Hepatocyte (in vitro differentiated cells): ENCODE measurements around the gene CRACDL. TPM values are rescaled to one million over a fixed set of nuclear protein-coding genes. Genes with fewer than 3 reads are reported as not detected.

Source experiments
- DNase-seq: peaks from one replicate; pipeline ENCODE4 v3.0.0-alpha.2; 2016; ENCODE audit warnings: low spot score
- H2AFZ ChIP-seq: fragments of 200-600 bp; sonication (generic); 2 replicates; pipeline ENCODE4 v1.6.0; 2016; ENCODE audit warnings: antibody characterized with exemption, mild to moderate bottlenecking
- H3K27ac ChIP-seq: fragments of 200-600 bp; sonication (generic); 2 replicates; pipeline ENCODE4 v1.5.1; 2016; ENCODE audit warnings: mild to moderate bottlenecking
- H3K27me3 ChIP-seq: fragments of 200-600 bp; sonication (generic); 2 replicates; pipeline ENCODE4 v1.6.1; 2016
- H3K36me3 ChIP-seq: fragments of 200-600 bp; sonication (generic); replicated peaks from 2 replicates; pipeline ENCODE4 v1.5.1; 2016; ENCODE audit warnings: low read depth; ENCODE audit not compliant: insufficient read depth
- H3K4me1 ChIP-seq: fragments of 200-600 bp; sonication (generic); 2 replicates; pipeline ENCODE4 v1.5.1; 2016; ENCODE audit warnings: mild to moderate bottlenecking, moderate library complexity; ENCODE audit not compliant: insufficient read depth
- H3K4me2 ChIP-seq: fragments of 200-600 bp; sonication (generic); 2 replicates; pipeline ENCODE4 v1.6.0; 2016
- H3K4me3 ChIP-seq: fragments of 200-600 bp; sonication (generic); 2 replicates; pipeline ENCODE4 v1.5.1; 2016; ENCODE audit warnings: mild to moderate bottlenecking
- H3K79me2 ChIP-seq: fragments of 200-600 bp; sonication (generic); 2 replicates; pipeline ENCODE4 v1.6.0; 2017; ENCODE audit warnings: mild to moderate bottlenecking
- H3K9me2 ChIP-seq: fragments of 200-600 bp; sonication (generic); replicated peaks from 2 replicates; pipeline ENCODE4 v1.6.0; 2017; ENCODE audit warnings: mild to moderate bottlenecking; ENCODE audit not compliant: insufficient read depth
- H3K9me3 ChIP-seq: fragments of 200-600 bp; sonication (generic); 2 replicates; pipeline ENCODE4 v1.5.1; 2016; ENCODE audit warnings: low read depth, mild to moderate bottlenecking
- H4K20me1 ChIP-seq: fragments of 200-600 bp; sonication (generic); 2 replicates; pipeline ENCODE4 v1.6.0; 2016; ENCODE audit warnings: mild to moderate bottlenecking; ENCODE audit not compliant: insufficient read depth, poor library complexity, severe bottlenecking
- EZH2 ChIP-seq: fragments of 200-600 bp; sonication (generic); IDR thresholded peaks from 2 replicates; pipeline ENCODE4 v1.6.1; 2016; ENCODE audit warnings: antibody characterized with exemption, mild to moderate bottlenecking, borderline replicate concordance
- EZH2phosphoT487 ChIP-seq: fragments of 200-600 bp; sonication (generic); IDR thresholded peaks from one replicate; pipeline ENCODE4 v1.6.1; 2018; ENCODE audit warnings: antibody characterized with exemption, mild to moderate bottlenecking, low read depth, moderate library complexity; ENCODE audit not compliant: unreplicated experiment, severe bottlenecking
- WGBS: methylation state at CpG from one replicate; pipeline ENCODE4 v1.1.6; 2016; ENCODE audit warnings: low lambda C conversion rate; ENCODE audit errors: missing lambda C conversion rate; 5-methylcytosine and 5-hydroxymethylcytosine counted together
- polyA plus RNA-seq: library from polyadenylated mRNA; unstranded; fragments of >200 nt; fragmentation: Nextera tagmentation; extraction: Ambion mirVana; gene quantifications from 2 replicates; pipeline ENCODE4 v1.2.1, GENCODE V29; 2016
- total RNA-seq: library from RNA; depleted of rRNA; stranded (reverse); fragments of >200 nt; gene quantifications from 2 replicates; pipeline ENCODE4 v1.2.3, GENCODE V29; 2014
- TF ChIP-seq, protein P1 (sequence below): fragments of 200-600 bp; sonication (generic); IDR thresholded peaks from 2 replicates; pipeline ENCODE4 v1.5.1; 2016; ENCODE audit warnings: antibody characterized with exemption, mild to moderate bottlenecking; ENCODE audit not compliant: poor library complexity

Gene CRACDL
- total and polyA plus RNA-seq, 2 experiments from 2014 or later: 0.47 to 1.4 TPM

DNA sequence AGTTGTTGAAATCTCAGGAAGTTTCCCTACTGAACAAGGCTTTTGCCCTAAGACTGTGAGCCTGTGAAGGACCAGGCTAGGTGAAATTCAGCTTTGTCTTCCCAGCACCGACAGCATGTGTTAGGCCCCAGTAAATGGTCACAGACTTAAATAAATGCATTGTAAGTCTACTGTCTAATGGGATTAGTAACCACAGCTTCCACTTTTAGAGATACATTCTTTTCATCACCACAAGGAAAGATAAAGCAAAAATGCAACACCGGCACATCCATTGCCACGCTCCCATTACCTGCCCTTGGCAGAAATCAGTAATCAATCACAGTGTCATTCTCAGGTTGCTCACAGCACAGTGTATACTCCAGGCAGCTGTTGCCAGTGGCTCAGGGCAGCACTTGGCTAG lies 59.3 kb downstream of the CRACDL start:
- Histone ChIP-seq H3K27ac (no peak overlapping the region), H2AFZ (no peak overlapping the region), H3K4me1 (no peaks in the 10 kb centered on the region), H3K4me2 (no peak overlapping the region), H3K9me2 (no peaks in the 10 kb centered on the region), H3K36me3 (no peaks in the 10 kb centered on the region), H3K79me2 (no peaks in the 10 kb centered on the region), H4K20me1 (no peaks in the 10 kb centered on the region), H3K4me3 (no peak overlapping the region), H3K27me3 (no peaks in the 10 kb centered on the region), H3K9me3 (no peaks in the 10 kb centered on the region)
- DNase-seq: no peak
- 90% methylated on average over 3 of the region's 3 CpGs for WGBS
- TF ChIP-seq EZH2 (no peak), EZH2phosphoT487 (no peak)
- TF ChIP-seq, protein P1, sequence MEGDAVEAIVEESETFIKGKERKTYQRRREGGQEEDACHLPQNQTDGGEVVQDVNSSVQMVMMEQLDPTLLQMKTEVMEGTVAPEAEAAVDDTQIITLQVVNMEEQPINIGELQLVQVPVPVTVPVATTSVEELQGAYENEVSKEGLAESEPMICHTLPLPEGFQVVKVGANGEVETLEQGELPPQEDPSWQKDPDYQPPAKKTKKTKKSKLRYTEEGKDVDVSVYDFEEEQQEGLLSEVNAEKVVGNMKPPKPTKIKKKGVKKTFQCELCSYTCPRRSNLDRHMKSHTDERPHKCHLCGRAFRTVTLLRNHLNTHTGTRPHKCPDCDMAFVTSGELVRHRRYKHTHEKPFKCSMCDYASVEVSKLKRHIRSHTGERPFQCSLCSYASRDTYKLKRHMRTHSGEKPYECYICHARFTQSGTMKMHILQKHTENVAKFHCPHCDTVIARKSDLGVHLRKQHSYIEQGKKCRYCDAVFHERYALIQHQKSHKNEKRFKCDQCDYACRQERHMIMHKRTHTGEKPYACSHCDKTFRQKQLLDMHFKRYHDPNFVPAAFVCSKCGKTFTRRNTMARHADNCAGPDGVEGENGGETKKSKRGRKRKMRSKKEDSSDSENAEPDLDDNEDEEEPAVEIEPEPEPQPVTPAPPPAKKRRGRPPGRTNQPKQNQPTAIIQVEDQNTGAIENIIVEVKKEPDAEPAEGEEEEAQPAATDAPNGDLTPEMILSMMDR: no peak

DNA sequence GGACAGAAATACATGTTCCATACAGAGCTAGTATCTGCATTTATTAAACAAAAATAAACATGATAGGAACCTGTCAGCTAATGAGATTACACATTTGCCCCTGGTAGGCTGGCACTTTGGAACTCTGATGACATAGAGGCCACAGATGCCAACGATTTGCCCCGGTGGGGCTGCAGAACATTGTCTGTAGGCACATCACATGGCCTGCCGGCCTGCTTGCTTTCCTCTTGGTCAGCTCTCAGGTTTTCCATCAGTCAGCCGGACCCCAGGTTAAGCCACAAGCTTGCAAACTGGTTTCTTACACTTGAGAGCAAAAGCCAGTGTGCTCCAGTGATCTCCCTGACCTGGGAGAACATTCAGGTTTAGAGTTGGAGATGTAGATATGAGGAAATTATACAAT lies 60.3 kb downstream of the CRACDL start:
- TF ChIP-seq EZH2 (no peak), EZH2phosphoT487 (no peak)
- TF ChIP-seq, protein P1: no peak
- Histone ChIP-seq H3K4me2 (no peak overlapping the region), H3K4me1 (no peaks in the 10 kb centered on the region), H3K27ac (no peak overlapping the region), H3K27me3 (no peaks in the 10 kb centered on the region), H3K36me3 (no peaks in the 10 kb centered on the region), H3K4me3 (no peak overlapping the region), H2AFZ (no peak overlapping the region), H3K9me2 (no peaks in the 10 kb centered on the region), H3K79me2 (no peaks in the 10 kb centered on the region), H4K20me1 (no peaks in the 10 kb centered on the region), H3K9me3 (no peaks in the 10 kb centered on the region)
- WGBS: 92% methylated on average over 4 of the region's 4 CpGs
- no peak for DNase-seq

DNA sequence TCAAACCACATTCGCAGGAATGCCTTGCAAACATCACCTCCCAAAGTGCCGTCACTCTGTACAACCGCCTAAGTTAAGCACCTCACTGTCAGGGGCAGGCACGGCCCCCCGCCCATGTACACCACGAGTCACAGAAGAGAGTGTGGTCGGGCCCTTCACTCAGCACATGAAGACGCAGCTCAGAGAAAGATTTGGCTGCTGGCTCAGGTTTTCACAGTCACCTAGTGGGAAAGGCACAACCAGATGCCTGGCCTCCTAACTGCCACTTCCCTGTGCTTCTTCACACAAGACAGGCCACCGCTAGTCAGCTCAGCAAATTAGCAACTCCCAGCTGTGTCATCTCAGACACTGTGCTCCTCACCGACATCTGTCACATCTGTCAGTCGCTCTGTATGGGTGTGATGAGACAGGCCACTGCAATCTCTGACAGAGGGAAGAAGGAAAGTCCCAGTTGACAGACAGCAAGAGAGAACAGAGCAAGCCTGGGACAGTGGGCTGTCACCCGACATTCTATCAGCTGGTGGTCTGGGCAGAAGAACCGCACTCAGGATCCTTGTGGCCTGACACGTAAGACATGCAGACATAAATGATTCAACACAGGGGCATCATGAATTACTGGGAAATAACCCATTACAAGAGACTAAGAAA lies 60.8 kb downstream of the CRACDL start:
- Histone ChIP-seq H3K4me2 (no peak overlapping the region), H3K9me2 (no peaks in the 10 kb centered on the region), H3K27ac (no peak overlapping the region), H3K9me3 (no peaks in the 10 kb centered on the region), H3K27me3 (no peaks in the 10 kb centered on the region), H3K36me3 (no peaks in the 10 kb centered on the region), H3K4me1 (no peaks in the 10 kb centered on the region), H3K79me2 (no peaks in the 10 kb centered on the region), H4K20me1 (no peaks in the 10 kb centered on the region), H3K4me3 (no peak overlapping the region), H2AFZ (no peak overlapping the region)
- no peak for TF ChIP-seq EZH2phosphoT487
- no peak for TF ChIP-seq EZH2
- TF ChIP-seq, protein P1: no peak
- no peak for DNase-seq
- WGBS: 88% methylated on average over 14 of the region's 14 CpGs

DNA sequence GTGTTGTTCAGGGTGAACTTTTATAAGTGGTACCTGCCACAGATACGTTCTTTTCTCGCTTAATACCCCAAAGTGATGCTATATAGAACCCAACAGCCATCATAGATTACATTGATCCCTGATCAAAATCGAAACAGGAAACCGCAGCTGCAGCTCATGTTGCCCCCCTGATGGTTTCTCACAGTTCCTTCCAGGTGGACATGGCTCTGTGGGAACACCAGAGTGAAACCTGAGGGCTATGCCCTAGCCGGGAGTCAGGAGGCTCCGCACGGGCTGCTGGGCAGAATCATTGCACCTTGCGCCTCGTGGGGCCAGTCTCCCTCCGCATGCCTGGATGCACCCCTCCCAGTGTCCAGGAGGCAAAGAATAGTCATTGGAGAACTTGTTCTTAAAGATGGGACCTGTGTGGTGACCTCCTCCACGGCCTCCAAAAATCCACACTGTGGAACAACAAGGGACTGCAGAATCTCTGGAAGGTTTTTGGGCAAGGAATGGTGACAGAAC lies 61.8 kb downstream of the CRACDL start:
- H3K9me2 ChIP-seq: no peaks in the 10 kb centered on the region
- no peaks in the 10 kb centered on the region for H3K4me1 ChIP-seq
- H3K27me3 ChIP-seq: no peaks in the 10 kb centered on the region
- no peaks in the 10 kb centered on the region for H3K36me3 ChIP-seq
- no peaks in the 10 kb centered on the region for H3K79me2 ChIP-seq
- no peaks in the 10 kb centered on the region for H3K9me3 ChIP-seq
- H2AFZ ChIP-seq: no peak overlapping the region
- DNase-seq: no peak
- H4K20me1 ChIP-seq: no peaks in the 10 kb centered on the region
- no peak for TF ChIP-seq EZH2
- TF ChIP-seq EZH2phosphoT487: no peak
- TF ChIP-seq, protein P1: no peak
- H3K4me3 ChIP-seq: no peak overlapping the region
- H3K4me2 ChIP-seq: no peak overlapping the region
- H3K27ac ChIP-seq: no peak overlapping the region
- 92% methylated on average over 11 of the region's 11 CpGs for WGBS
